HG02852 (cell line): ENCODE results near the gene MCF2L.

Source experiments
- ATAC-seq: cut with Tn5 transposase; IDR thresholded peaks from one replicate; pipeline ENCODE4 v1.9.1; 2021; ENCODE audit warnings: mild to moderate bottlenecking, moderate library complexity; ENCODE audit not compliant: unreplicated experiment

Gene MCF2L

GRCh38 chr13:112980434-112980833 is 11.4 kb downstream of the MCF2L start:
- no peak for ATAC-seq

- ATAC-seq = no peak
These were observed 12.4 kb downstream of the MCF2L start for GRCh38 chr13:112981451-112981850.

- ATAC-seq = no peak
These were observed 13.4 kb downstream of the MCF2L start for GRCh38 chr13:112982281-112983041.

DNA sequence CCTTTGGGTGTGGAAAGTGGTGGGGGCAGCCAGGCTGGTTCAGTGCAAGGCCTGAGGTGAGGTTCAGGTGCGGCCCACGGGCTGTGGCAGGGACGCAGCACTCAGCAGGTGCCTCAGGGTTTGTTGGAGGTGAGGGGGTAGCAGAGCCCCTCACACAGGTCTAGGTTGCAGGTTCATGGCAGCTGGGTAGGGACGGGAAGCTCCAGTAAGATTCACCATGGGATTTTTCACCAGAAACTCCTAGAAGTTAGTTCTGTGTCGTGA is 14.0 kb downstream of the MCF2L start:
- no peak for ATAC-seq

DNA sequence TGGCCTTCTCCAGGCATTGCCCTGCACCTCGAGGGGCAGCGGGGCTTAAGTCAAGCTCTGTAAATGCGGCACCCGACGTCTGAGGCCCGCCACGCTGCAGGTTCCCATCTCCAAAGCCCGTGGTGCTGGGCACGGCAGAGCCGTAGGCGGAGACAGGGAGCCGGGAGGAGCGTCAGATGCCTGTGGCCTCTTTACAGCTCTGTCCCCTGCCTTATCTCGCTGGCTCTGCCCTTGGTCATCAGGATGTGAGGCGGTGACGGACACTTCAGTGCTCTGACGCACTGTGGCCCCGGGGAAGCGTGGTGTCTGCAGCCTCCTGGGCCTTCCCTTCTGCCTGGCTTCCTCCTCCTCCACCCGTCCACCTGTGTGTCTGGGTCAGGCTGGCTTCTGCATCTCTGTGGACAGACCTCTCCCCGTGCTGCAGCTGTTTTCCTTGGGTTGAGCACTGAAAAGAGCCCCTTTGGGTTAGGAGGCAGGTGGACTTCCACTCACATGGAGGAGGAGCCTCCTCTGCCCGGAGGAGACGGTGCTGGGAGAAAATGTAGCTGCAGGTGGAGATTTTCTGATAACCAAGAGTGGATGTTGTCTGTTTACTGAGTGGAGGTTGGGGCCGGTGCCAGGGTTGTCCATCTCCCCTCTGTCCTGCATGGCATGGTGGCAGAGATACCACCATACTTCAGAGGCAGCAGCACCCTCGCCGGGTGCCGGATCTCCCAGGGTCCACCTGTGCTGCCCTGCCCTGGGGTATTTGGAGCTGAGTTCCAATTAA is 14.6 kb downstream of the MCF2L start:
- no peak for ATAC-seq

DNA sequence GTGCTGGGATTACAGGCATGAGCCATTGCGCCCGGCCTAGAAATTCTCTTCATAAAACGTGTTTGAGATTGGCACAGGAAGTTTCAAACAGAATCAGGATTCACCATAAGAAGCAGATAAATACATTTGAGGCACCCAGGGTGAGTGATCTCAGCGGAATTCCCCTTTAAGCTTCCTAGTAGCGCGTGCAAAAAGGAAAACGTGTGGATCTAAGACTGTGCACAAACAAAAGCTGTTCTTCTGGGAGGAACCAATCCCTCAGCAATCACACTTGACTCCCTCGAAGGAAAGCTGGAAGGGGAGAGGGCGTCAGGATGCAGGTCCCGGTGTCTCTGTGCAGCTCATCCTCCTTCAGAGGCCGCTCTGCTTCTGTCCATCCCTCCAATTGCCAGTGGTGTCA is 15.5 kb downstream of the MCF2L start:
- no peak for ATAC-seq

DNA sequence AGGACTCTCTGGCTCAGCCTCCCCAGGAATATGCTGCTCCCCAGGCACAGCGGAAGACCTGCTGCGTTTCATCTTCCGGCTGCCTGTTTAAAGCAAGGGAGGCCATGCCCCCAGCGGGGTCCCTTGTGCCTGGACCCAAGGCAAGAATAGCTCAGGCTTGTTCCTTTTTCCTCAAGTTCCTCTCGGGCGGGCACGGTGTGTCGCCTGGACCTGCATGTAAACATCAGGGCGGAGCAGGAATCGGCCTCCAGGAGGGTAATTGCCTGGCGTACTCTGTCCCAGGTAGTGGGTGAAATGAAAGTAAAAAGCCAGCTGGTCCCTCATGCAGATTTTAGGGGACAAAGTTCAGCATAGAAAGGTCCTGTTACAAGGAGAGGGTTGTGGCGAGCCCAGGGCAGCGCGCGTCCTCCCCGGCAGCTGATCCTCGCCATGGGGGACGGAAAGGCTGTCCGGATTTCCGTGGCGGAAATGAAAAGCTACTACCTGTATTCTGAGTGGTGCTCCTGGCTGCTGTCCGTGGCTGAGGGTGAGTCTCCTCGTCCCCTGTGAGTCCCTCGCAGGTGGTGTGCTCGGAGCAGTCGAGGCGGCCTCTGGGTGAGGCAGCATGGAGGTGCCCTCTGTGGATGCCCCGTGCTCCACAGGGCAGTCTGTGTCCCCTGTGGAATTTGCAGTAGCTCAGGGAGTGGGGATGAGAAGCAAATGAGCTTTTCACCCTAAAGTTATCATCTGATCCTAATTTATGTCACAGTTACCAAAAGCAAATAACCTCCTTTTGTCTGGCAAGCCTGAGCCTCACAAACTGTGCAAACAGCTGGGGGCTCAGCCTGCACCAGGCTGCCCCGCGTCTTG is 16.2 kb downstream of the MCF2L start:
- no peak for ATAC-seq

GRCh38 chr13:112985803-112986408 is 16.9 kb downstream of the MCF2L start:
- ATAC-seq = no peak

DNA sequence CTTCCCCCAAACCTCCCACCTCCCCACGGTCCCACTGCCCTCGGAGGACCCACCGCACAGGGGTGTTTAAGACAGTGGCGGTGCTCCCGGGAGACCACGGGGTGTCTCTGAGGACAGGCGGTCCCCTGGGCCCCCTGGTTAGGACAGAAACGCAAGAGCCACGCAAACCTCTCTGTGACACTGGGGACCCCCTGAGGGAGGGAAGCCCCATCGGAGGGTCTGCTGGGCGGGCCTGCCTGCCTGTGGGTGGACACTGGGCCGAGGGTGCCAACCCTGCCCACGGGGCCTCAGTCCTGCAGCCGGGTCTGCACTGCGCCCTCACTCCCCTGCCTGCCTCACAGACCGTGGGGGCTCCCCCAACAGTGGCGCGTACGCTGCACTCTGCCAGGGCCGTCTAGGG is 17.5 kb downstream of the MCF2L start:
- no peak for ATAC-seq

- no peak for ATAC-seq
These were observed 18.1 kb downstream of the MCF2L start for GRCh38 chr13:112986946-112987681.

DNA sequence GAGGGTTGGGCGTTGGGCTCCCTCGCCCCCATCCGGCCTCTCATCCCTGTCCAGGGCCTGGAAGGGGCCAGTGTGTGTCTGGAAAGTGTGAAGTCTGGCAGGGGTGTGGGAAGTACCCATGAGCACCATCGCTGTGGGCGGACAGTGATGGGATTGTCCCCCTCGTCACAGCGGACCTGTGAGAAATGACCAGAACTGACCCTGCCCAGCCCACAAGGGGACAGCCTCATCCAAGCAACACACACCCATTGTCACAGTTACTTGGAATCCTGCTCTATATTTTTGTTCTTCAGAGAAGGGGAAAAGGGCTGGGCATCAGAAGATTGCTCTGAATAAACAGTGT is 18.6 kb downstream of the MCF2L start:
- no peak for ATAC-seq

DNA sequence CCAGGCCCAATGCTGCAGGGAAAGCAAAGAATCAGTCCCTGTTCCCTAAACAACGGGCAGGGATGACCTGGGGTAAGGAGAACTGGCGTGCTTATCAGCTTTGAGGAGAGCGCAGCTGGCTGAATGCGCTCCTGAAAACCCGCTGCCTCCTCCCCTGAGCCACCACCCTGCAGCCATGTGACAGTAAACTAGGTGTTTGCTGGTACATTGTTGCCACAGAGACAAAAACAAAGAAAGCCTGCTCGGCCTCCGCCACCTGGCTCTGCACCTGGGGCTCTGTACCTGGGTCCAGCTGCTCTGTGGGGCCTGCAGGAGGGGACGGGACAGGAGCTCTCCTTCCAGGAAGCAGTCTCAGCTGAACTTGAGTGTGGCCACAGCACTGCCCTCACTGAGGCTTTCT is 21.8 kb downstream of the MCF2L start:
- ATAC-seq = no peak

DNA sequence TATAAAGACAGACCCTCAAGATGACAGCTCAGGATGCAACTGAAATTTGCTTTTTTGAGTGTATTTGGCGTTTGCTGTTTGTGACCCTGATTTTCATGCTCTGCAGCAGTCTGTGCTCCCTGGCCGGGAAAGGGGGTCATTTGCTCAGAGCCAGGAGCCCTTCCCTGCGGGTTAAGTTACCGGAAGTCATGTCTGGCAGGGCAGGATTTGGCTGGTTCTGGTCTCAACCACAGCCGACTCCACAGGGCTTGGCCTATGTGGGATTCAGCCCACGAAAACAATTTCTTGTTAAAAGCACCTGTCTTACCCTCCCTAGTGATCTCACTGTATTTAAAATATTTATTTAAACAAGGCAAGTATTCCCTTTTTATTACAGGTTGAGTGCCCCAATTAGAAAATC is 22.6 kb downstream of the MCF2L start:
- no peak for ATAC-seq

DNA sequence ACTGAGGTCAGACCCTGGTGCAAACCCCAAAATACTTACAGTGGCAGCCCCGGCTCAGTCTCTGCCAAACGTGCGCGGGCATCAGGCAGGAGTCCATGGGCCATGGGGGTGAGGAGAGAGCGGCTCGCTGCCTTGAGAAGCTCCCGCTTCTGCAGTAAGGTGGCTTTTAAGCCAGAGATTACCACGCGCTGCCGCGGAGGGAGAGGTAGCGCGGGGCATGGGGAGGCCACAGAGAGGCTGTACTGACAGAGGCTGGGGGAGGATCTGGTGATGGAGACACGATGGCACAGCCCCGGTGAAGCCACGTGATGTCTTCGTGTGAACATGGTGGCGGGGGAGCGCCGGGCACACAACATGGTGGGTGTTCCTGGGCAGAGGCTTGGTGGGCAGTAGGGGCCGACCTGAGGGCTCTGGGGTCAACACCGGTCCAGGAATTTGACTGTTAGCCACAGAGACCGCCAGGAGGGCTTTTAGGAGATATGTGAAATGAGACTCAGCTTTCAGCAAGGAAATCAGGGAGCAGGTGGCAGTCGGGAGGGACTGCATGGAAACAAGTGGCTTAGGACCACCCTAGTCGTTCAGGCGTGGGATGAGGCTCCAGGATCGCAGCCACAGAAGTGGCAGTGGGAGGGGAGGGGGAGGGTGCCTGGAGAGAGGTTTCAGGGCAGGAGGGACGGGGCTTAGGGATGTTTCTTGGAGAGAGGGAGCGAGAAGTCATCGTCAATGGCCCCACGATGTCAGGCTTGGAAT is 24.1 kb downstream of the MCF2L start:
- ATAC-seq = no peak

DNA sequence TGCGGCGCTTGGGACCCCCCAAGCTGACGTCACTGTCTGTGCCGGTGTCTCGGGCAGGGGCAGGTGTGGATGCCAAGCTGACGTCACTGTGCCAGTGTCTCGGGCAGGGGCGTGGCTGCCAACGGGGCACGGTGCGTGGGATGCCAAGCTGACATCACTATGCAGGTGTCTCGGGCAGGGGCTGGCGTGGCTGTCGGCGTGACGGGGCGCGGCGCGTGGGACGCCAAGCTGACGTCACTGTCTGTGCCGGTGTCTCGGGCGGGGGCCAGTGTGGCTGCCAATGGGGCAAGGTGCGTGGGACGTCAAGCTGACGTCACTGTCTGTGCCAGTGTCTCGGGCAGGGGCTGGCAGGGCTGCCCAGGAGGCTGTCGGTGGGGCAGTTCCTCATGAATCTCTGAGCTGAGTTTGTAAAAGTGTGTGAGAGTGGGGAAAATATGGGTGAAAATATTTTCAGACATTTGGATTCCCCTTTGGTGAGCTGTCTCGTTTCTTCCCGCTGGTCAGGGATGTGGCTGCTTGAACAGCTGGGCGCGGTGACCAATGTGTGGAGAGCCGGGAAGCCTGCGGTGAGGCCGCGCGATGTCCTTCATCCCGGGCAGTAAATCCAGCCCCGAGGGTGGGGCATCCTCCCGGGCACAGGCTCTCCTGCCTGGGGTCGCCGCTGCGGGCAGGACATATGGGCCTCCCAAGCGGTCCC is 25.2 kb downstream of the MCF2L start:
- ATAC-seq = no peak

GRCh38 chr13:112994781-112995355 is 25.9 kb downstream of the MCF2L start:
- no peak for ATAC-seq

- no peak for ATAC-seq
These were observed 26.6 kb downstream of the MCF2L start for GRCh38 chr13:112995395-112996191.

GRCh38 chr13:112996671-112997091 is 27.7 kb downstream of the MCF2L start:
- ATAC-seq = no peak
